ENCODE results near the gene RAD50. TPM values are rescaled to one million over a fixed set of nuclear protein-coding genes. Genes with fewer than 3 reads are reported as not detected.

Gene RAD50
- total RNA-seq, 1 experiment from 2014 or later: 11.4 TPM

GRCh38 chr5:132589467-132589866, 32.7 kb downstream of the RAD50 start:
- Histone ChIP-seq H3K27me3 (ENCODE audit: control insufficient read depth, insufficient read depth, low read length) (no peaks in the 10 kb centered on the region), H3K4me3 (ENCODE audit: insufficient read depth, low read depth, low read length) (no peak overlapping the region), H3K36me3 (replicated peaks; ENCODE audit: control insufficient read depth, insufficient read depth, low read length) (peaks cover 4% of the 10 kb centered on the region)
- DNase-seq: no peak

- no peak for DNase-seq
- no peak overlapping the region for H3K4me3 ChIP-seq (ENCODE audit: insufficient read depth, low read depth, low read length)
- H3K36me3 ChIP-seq (replicated peaks; ENCODE audit: control insufficient read depth, insufficient read depth, low read length): peaks cover 7% of the 10 kb centered on the region
- H3K27me3 ChIP-seq (ENCODE audit: control insufficient read depth, insufficient read depth, low read length): no peaks in the 10 kb centered on the region
Observed at GRCh38 chr5:132591145-132591544, 34.4 kb downstream of the RAD50 start.

GRCh38 chr5:132592521-132592920, 35.7 kb downstream of the RAD50 start:
- DNase-seq: no peak
- Histone ChIP-seq H3K36me3 (replicated peaks; ENCODE audit: control insufficient read depth, insufficient read depth, low read length) (peaks cover 10% of the 10 kb centered on the region), H3K4me3 (ENCODE audit: insufficient read depth, low read depth, low read length) (no peak overlapping the region), H3K27me3 (ENCODE audit: control insufficient read depth, insufficient read depth, low read length) (no peaks in the 10 kb centered on the region)

GRCh38 chr5:132594170-132594569, 37.4 kb downstream of the RAD50 start:
- no peak overlapping the region for H3K4me3 ChIP-seq (ENCODE audit: insufficient read depth, low read depth, low read length)
- no peak for DNase-seq
- H3K27me3 ChIP-seq (ENCODE audit: control insufficient read depth, insufficient read depth, low read length): no peaks in the 10 kb centered on the region
- H3K36me3 ChIP-seq (replicated peaks; ENCODE audit: control insufficient read depth, insufficient read depth, low read length): peaks cover 10% of the 10 kb centered on the region

- peaks cover 10% of the 10 kb centered on the region for H3K36me3 ChIP-seq (replicated peaks; ENCODE audit: control insufficient read depth, insufficient read depth, low read length)
- H3K4me3 ChIP-seq (ENCODE audit: insufficient read depth, low read depth, low read length): no peak overlapping the region
- no peak for DNase-seq
- H3K27me3 ChIP-seq (ENCODE audit: control insufficient read depth, insufficient read depth, low read length): no peaks in the 10 kb centered on the region
Observed at GRCh38 chr5:132595624-132596023, 38.8 kb downstream of the RAD50 start.

- no peak for DNase-seq
- Histone ChIP-seq H3K27me3 (ENCODE audit: control insufficient read depth, insufficient read depth, low read length) (no peaks in the 10 kb centered on the region), H3K4me3 (ENCODE audit: insufficient read depth, low read depth, low read length) (no peak overlapping the region), H3K36me3 (replicated peaks; ENCODE audit: control insufficient read depth, insufficient read depth, low read length) (peaks cover 10% of the 10 kb centered on the region)
Observed at GRCh38 chr5:132601071-132601728, 44.4 kb downstream of the RAD50 start.

- Histone ChIP-seq H3K4me3 (ENCODE audit: insufficient read depth, low read depth, low read length) (no peak overlapping the region), H3K27me3 (ENCODE audit: control insufficient read depth, insufficient read depth, low read length) (no peaks in the 10 kb centered on the region), H3K36me3 (replicated peaks; ENCODE audit: control insufficient read depth, insufficient read depth, low read length) (peaks cover 7% of the 10 kb centered on the region)
- no peak for DNase-seq
Observed at GRCh38 chr5:132607095-132607494, 50.3 kb downstream of the RAD50 start.

GRCh38 chr5:132608107-132608506, 51.3 kb downstream of the RAD50 start:
- no peak for DNase-seq
- H3K27me3 ChIP-seq (ENCODE audit: control insufficient read depth, insufficient read depth, low read length): no peaks in the 10 kb centered on the region
- H3K36me3 ChIP-seq (replicated peaks; ENCODE audit: control insufficient read depth, insufficient read depth, low read length): peaks cover 7% of the 10 kb centered on the region
- no peak overlapping the region for H3K4me3 ChIP-seq (ENCODE audit: insufficient read depth, low read depth, low read length)

- H3K36me3 ChIP-seq (replicated peaks; ENCODE audit: control insufficient read depth, insufficient read depth, low read length): no peaks in the 10 kb centered on the region; the same call in none of the 2 replicates
- no peak for DNase-seq
- no peaks in the 10 kb centered on the region for H3K27me3 ChIP-seq (ENCODE audit: control insufficient read depth, insufficient read depth, low read length)
- no peak overlapping the region for H3K4me3 ChIP-seq (ENCODE audit: insufficient read depth, low read depth, low read length)
Observed at GRCh38 chr5:132611965-132612364, 55.2 kb downstream of the RAD50 start.

GRCh38 chr5:132612846-132613245, 56.1 kb downstream of the RAD50 start:
- Histone ChIP-seq H3K36me3 (replicated peaks; ENCODE audit: control insufficient read depth, insufficient read depth, low read length) (no peaks in the 10 kb centered on the region; the same call in none of the 2 replicates), H3K27me3 (ENCODE audit: control insufficient read depth, insufficient read depth, low read length) (no peaks in the 10 kb centered on the region), H3K4me3 (ENCODE audit: insufficient read depth, low read depth, low read length) (no peak overlapping the region)
- no peak for DNase-seq

- no peaks in the 10 kb centered on the region for H3K27me3 ChIP-seq (ENCODE audit: control insufficient read depth, insufficient read depth, low read length)
- no peaks in the 10 kb centered on the region; the same call in 1 of the 2 replicates for H3K36me3 ChIP-seq (replicated peaks; ENCODE audit: control insufficient read depth, insufficient read depth, low read length)
- no peak overlapping the region for H3K4me3 ChIP-seq (ENCODE audit: insufficient read depth, low read depth, low read length)
- no peak for DNase-seq
Observed at GRCh38 chr5:132621699-132622098, 64.9 kb downstream of the RAD50 start.

- no peak overlapping the region for H3K4me3 ChIP-seq (ENCODE audit: insufficient read depth, low read depth, low read length)
- no peaks in the 10 kb centered on the region; the same call in 1 of the 2 replicates for H3K36me3 ChIP-seq (replicated peaks; ENCODE audit: control insufficient read depth, insufficient read depth, low read length)
Observed at GRCh38 chr5:132622608-132623007, 65.8 kb downstream of the RAD50 start.

GRCh38 chr5:132627470-132627869, 70.7 kb downstream of the RAD50 start:
- DNase-seq: no peak

More at GRCh38 chr5:132622608-132623007, 65.8 kb downstream of the RAD50 start:
- DNase-seq: no peak
- H3K27me3 ChIP-seq (ENCODE audit: control insufficient read depth, insufficient read depth, low read length): no peaks in the 10 kb centered on the region

GRCh38 chr5:132628814-132629213, 72.0 kb downstream of the RAD50 start:
- no peaks in the 10 kb centered on the region for H3K27me3 ChIP-seq (ENCODE audit: control insufficient read depth, insufficient read depth, low read length)
- H3K36me3 ChIP-seq (replicated peaks; ENCODE audit: control insufficient read depth, insufficient read depth, low read length): no peaks in the 10 kb centered on the region; the same call in 1 of the 2 replicates
- DNase-seq: no peak
- H3K4me3 ChIP-seq (ENCODE audit: insufficient read depth, low read depth, low read length): no peak overlapping the region

More at GRCh38 chr5:132627470-132627869, 70.7 kb downstream of the RAD50 start:
- Histone ChIP-seq H3K27me3 (ENCODE audit: control insufficient read depth, insufficient read depth, low read length) (no peaks in the 10 kb centered on the region), H3K4me3 (ENCODE audit: insufficient read depth, low read depth, low read length) (no peak overlapping the region), H3K36me3 (replicated peaks; ENCODE audit: control insufficient read depth, insufficient read depth, low read length) (no peaks in the 10 kb centered on the region; the same call in 1 of the 2 replicates)

GRCh38 chr5:132629230-132629944, 72.6 kb downstream of the RAD50 start:
- Histone ChIP-seq H3K36me3 (replicated peaks; ENCODE audit: control insufficient read depth, insufficient read depth, low read length) (no peaks in the 10 kb centered on the region; the same call in 1 of the 2 replicates), H3K4me3 (ENCODE audit: insufficient read depth, low read depth, low read length) (no peak overlapping the region), H3K27me3 (ENCODE audit: control insufficient read depth, insufficient read depth, low read length) (no peaks in the 10 kb centered on the region)
- no peak for DNase-seq

Data from H7 (cell line).